Left ventricle myocardium superior (tissue), 1 donor: Measurements from ENCODE around the gene XKR8. TPM values are rescaled to one million over a fixed set of nuclear protein-coding genes. Genes with fewer than 3 reads are reported as not detected.

Source experiments
- ATAC-seq: fragments of 200-7000 bp; cut with Tn5 transposase; one replicate; pipeline ENCODE4 v1.9.1; 2020; ENCODE audit warnings: mild to moderate bottlenecking, moderate library complexity
- DNase-seq: peaks from one replicate; pipeline ENCODE4 v3.0.0-alpha.2; 2020
- intact Hi-C: fragments of 100-400 bp; cut with micrococcal nuclease; formaldehyde crosslinking; loops from one replicate; pipeline ENCODE4 v1.11.0; 2022
- total RNA-seq: library from RNA; stranded (reverse); fragmentation: NEBNext Ultra II Directional; extraction: Animal tissue kit (Norgen Biotek cat#: 25700); gene quantifications from one replicate; pipeline ENCODE4 v1.2.1, GENCODE V29; 2021
- donor health status: DM: no; HTN: yes; CAD: no; lungs with severe emphysema.

The XKR8 gene
- total RNA-seq, 1 donor from 2014 or later: 5.3 TPM

DNA sequence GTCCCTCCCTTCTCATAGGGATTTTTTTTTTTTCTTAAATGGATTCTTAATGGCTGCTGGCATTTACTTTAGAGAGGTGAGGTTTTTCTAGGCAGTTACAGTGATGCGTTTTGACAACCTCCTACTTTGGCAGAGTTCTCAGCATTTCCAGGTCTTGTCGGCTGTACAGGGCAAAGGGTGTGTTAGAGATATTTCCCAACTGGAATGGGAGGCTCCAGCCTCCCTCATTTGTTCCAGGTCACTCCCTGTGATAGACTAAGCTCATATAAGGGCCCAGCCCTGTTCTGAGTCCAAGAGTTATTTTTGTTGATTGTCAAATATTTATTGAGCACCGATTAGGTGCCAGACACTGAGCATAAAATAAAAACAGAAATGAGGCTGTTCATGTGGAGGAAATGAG, 7.6 kb upstream of the XKR8 start:
- intact Hi-C loops: no loop called here
- DNase-seq (no peak), ATAC-seq (peak; percentile 49)

DNA sequence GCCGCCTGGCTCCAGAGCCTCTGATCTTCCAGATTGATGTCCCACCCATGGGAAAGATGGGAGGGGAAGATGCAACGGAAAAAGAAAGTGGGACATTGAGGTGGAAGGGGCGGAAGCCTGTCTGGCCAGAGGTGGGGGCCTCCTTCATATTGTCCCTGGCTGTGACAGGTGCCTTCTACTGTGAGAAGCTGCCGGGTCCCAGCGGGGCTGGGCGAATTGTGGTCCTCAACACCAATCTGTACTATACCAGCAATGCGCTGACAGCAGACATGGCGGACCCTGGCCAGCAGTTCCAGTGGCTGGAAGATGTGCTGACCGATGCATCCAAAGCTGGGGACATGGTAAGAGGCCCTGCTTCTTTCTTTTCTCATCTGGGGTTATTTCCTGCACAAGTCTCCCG, 5.6 kb upstream of the XKR8 start:
- DNase-seq: no peak
- intact Hi-C loops: no loop called here
- no peak for ATAC-seq

DNA sequence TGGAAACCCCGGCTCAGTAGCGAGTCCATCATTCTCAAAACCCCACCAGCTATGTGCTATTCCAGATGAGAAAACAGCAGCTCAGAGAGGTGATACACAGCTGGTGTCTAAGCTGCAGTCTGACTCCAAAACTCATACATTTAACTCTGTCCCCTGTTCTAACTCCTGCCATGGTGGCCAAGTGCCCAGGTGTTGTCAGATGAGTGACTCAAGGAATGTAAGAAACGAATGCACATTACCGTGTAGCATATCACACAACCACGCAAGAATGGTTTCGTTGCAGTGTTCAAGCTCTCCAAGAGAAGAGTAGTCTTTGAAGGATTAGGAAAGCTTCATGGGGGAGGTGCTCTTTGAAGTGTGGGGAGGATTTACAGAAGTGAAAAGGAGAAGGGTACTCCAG, 4.7 kb upstream of the XKR8 start:
- no peak for ATAC-seq
- no peak for DNase-seq
- intact Hi-C loops: no loop called here

DNA sequence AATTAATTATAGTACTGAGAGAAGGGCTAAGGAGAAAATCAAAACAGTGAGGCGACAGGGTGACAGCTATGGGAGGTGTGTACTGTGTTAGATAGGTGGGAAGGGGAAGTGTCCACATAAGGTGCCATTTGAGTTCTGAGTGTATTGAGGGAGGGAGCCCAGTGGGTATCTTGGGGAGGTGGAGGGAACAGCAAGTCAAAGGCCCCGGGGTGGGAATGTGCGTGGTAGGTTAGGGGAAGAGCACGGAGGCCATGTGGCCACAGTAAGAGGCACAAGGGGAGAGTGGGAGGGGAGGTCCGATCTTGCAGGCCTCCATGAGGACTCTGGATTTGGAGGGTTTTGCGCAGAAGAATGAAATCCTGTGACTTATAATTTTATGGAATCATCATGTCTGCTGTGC, 3.0 kb upstream of the XKR8 start:
- ATAC-seq (no peak), DNase-seq (no peak)
- intact Hi-C loops: no loop called here

DNA sequence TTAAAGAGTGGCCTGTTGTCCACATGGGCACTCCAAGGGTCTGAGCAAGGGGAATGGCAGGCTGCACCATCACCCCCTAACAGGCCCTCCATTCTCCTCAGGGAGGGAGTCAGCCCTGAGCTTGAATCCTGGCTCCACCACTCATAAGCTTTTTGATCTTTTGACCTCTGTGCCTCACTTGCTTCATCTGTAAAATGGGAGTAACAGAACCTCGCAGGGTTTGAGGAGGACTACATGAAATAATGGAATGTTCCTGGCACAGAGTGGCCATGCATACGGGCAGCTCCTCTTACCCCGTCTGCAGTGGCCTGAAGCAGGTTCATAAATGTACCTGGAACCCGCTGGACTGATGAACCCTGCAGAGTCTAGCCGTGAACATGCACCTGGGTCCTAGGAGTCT, 2.1 kb upstream of the XKR8 start:
- DNase-seq (no peak), ATAC-seq (no peak)
- intact Hi-C loops: no loop called here

DNA sequence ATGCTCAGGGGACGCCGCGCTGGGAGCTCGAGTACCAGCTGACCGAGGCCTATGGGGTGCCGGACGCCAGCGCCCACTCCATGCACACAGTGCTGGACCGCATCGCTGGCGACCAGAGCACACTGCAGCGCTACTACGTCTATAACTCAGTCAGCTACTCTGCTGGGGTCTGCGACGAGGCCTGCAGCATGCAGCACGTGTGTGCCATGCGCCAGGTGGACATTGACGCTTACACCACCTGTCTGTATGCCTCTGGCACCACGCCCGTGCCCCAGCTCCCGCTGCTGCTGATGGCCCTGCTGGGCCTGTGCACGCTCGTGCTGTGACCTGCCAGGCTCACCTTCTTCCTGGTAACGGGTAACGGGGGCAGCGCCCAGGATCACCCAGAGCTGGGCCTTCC, 1.3 kb upstream of the XKR8 start:
- no peak for ATAC-seq
- DNase-seq: no peak
- intact Hi-C loops: no loop called here

DNA sequence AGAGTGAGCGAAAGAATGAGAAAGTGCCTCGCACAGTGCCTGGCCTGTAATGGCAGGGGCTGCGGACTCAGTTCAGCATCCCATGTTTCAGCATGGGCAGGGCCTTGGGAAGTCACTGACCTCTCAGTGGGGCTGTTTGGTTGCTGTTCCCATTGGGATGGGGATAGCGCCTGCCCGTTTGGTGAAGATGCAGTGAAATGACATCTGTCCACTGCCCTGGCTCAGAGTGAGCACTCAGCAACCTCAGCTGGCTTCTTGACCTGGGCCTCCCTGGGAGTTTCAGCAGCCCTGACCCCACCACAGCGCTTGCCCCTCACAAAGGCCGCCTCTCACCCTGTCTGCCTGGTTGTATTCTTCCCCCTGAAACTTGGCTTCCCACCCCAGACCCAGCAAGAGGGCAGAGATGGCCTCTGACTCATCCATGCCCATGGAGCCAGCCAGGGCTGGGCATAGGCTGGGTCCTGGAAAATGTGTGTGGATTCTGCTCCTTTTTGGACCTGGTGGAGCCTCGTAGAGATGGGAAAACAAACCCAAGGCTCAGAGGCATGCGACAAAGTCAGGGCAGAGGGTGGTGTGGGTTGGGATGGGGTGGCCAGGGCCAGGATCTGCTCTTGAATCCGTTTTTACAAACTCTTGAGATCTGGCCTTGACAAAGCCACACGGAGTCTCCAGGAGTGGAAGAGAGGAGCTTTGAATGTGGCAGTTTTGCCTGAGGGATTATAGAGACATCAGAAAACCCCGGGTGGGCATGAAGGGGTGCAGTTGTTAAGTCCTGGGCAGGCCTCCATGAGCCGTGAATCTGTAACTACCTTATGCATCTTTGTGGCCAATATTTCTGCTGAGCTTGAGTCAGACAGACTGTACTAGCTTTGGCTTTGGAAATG, 1.2 kb downstream of the XKR8 start:
- intact Hi-C loops: no loop called here
- no peak for ATAC-seq
- DNase-seq: no peak

DNA sequence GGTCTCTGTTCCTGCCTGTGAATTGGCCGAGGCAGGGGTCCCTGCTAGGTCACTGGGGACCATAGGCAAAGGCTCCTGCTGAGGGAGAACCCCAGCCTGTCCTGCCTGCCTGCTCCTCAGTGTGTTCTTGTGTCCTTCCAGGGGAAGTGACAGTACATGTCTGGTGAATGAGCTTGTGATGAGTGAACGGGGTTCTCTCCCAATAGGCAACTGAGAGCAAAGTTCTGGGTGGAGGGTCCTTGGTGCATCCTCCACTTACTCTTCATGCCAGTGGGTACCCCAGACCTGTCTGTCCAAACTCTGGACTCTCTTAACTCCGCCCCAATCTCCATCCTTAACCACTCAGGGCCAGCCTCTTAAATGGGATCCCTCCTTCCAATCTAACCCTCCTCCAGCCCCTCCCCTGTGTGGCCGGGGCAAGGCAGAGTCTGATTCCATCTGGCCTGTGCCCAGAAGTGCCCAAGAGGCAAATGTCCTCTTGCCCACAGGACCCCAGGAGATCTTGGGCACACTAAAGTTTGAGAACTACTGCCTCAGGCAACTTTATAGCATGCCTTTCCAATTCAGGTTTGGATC, 2.0 kb downstream of the XKR8 start:
- DNase-seq (no peak), ATAC-seq (no peak)
- intact Hi-C loops: no loop called here

DNA sequence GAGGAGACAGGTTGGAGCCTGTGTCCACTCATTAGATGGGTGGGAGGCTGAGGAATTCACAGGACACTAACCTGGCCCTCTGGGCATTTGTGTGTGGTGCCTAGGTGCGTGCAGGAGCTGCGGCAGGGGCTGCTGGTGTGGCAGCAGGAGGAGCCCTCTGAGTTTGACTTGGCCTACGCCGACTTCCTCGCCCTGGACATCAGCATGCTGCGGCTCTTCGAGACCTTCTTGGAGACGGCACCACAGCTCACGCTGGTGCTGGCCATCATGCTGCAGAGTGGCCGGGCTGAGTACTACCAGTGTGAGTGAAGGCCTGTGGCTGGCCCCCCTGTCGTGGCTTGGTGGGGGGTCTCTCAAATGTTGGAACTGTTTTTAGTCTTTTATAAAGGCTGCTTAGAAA, 3.6 kb downstream of the XKR8 start:
- ATAC-seq: no peak
- no peak for DNase-seq
- intact Hi-C loops: no loop called here

DNA sequence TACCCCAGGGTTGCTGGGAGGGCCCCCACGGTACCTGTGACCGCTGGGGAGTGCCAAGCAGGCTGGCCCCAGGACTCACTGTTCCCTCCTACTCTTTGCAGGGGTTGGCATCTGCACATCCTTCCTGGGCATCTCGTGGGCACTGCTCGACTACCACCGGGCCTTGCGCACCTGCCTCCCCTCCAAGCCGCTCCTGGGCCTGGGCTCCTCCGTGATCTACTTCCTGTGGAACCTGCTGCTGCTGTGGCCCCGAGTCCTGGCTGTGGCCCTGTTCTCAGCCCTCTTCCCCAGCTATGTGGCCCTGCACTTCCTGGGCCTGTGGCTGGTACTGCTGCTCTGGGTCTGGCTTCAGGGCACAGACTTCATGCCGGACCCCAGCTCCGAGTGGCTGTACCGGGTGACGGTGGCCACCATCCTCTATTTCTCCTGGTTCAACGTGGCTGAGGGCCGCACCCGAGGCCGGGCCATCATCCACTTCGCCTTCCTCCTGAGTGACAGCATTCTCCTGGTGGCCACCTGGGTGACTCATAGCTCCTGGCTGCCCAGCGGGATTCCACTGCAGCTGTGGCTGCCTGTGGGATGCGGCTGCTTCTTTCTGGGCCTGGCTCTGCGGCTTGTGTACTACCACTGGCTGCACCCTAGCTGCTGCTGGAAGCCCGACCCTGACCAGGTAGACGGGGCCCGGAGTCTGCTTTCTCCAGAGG, 6.8 kb downstream of the XKR8 start:
- intact Hi-C loops: no loop called here
- ATAC-seq (no peak), DNase-seq (no peak)

DNA sequence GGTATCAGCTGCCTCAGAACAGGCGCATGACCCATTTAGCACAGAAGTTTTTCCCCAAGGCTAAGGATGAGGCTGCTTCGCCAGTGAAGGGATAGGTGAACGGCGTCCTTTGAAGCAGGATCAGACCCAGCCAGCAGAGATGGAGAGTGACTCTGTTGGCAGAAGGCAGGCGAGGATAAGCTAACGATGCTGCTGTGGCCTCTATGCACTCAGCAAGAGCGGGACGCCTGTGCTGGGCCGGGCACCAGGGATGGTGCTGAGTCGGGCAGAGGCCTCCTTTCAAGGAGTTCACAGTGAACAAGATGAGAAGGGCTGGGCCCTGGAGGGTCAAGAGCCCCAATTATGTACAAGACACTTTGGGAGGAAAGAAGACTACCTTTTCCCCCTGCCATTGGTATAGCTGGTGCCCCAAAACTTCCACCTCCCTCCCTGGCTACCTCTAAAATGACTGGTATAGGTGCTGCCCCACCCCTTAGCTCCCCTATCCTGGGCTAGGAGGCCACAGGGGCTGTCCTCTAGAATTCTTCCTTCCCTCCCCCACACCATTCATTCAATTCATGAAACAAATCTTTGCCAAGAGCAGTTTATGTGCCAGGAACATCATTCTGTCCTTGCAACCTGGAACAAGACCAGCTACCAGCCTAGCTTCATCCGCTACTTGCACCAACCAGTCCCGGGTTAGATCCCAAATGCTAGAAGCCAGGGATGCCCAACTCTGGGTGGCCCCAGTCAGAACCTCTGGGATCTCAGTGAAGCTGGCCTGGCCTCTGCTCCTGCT, 7.5 kb downstream of the XKR8 start:
- no peak for ATAC-seq
- no peak for DNase-seq
- intact Hi-C loops: no loop called here

DNA sequence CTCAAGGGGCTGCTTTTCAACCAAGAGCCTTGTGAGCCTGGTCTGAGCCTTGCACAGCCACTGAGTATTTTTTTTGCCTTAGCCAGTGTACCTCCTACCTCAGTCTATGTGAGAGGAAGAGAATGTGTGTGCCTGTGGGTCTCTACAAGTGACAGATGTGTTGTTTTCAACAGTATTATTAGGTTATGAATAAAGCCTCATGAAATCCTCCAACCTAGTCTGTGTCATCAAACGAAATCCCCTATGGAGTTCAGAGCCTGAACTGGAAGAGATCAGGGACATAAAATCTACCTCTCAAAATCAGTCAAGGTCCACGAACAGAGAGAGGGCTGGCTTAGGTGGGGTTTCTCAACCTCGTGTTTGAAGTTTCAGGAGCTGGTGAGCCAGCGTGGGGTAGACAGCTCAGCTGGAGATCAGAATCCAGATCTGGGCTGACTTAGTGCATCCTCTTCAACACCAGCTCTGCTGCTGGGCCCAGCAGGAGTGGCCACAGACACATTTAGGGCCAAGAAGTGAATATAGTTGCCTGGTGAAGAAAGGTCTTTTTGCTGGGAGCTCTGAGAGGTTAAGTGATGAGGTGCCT, 8.2 kb downstream of the XKR8 start:
- no peak for DNase-seq
- ATAC-seq: no peak
- intact Hi-C loops: no loop called here

DNA sequence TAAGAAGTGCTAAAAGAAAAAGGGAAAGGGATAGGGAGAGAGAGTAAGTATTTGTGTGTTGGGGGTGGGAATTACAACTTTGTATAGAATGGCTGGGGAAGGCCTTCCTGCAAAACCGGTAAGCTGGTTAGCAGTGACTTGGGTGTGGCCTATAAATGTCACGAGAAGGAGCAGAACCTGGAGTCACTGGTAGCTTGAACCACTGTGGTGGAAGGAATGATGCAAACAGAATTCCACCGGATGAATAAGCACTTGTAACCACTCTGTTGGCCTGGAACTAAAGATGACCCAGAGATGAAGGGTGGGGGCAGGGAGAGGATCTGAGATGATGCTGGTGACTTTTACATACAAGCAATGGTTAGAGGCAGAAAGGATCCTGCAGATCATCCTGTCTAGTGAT, 8.9 kb downstream of the XKR8 start:
- intact Hi-C loops: no loop called here
- DNase-seq (no peak), ATAC-seq (no peak)

DNA sequence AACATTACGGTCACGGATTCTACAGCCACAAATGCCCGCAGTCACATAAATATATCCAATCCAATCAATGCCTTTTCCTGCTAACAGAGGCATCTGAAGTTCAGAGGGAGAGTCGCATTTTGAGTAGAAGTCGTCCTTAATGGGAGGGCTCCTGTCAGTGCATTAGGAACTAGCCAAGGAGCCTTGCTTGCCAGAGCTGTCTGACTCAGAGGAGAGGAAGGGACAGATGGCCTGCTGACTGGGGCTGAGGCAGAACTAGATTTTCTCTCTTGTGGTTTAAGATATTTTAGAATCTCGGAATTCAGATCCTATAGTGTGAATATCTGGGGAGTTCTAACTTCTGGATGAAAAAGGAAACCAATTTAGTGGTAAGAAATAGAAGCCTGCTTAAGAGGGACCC, 10.6 kb downstream of the XKR8 start:
- ATAC-seq: peak; percentile 77
- intact Hi-C loops: no loop called here
- no peak for DNase-seq

DNA sequence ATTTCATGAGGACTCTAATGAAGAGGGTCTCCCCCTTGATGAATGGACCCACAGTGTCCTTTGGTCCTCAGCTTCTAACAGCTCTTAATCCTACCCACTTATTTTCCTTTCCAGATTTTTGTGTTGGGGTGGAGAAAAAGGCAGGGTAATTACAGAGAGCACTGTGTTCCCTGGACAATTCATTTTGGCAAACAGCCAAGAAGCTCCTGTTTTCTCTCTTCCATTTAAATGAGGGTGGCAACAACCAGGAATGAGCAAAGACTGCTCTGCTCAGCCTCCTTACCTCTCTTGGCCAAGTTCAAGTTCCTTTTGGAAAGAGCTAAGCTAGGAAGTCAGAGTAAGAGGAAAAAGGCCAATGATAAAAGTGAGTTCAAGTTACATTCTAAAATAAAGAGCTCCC, 11.9 kb downstream of the XKR8 start:
- ATAC-seq (peak; percentile 75), DNase-seq (no peak)
- intact Hi-C loops: no loop called here

DNA sequence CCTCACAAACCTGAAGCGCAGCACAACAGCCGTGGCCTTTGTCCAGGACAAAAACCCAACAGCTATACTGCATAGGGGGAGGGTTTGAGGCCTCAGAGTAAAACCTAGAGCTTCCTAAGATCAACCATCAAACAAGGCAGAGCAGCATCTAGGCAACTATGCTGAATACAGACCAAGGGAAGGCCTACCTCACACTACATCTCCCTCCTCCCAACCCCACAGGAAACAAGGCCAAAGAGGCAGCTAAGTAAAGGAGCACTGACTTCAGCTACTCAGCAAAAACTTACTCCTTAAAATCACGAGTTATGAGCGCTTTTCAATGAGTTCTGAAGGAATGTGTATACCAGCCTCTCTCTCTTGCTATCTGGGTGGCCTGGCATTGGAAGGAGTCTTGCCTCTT, 12.4 kb downstream of the XKR8 start:
- ATAC-seq (peak; percentile 10), DNase-seq (no peak)
- intact Hi-C loops: no loop called here

DNA sequence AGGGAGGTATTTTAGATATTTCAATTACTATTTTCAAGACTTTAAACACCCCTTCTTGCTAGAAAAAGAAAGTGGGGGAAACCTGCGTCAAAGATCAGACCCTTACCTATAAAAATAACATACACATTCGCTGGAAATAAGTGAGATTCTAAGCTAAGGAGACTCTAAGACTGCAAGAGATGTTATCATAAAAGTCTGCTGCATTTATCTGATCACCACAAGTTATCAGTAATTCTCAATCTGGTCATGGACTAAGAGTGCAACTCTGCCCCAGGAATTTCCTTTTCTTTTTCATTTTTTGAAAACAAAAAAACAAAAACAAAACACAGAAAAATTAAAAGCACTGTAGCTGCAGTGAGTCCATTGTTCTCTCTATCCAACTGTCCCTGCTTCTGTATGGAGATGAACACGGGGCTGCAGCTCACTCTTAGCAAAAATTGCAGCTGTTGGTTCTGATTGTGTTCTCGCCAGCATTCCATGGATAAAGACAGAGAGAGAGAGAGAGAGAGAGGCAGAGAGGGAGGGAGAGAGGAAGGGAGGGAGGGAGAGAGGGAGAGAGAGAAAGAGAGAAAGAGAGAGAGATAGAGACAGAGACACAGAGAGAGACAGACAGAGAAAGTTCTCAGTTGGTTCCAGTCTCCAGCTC, 14.1 kb downstream of the XKR8 start:
- ATAC-seq: no peak
- intact Hi-C loops: no loop called here
- no peak for DNase-seq

DNA sequence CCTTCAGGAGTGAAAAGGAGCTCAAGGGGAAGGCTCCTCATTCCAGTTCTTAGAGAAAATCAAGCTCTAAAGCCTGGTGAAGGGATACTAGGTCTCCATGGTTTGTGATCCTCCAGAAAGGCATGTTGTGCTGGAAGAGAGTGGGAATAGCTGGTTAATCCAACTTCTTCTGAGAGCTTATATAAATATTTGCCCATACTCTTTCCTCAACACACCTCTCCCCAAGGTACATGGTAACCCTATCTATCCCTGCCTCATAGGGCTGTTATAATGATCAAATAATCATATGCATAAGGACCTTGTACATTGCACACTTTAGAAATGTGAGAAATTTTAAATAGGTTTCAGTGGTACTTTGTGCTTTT, 14.6 kb downstream of the XKR8 start:
- intact Hi-C loops: no loop called here
- ATAC-seq (no peak), DNase-seq (no peak)
